Keratinocyte (primary cell): ENCODE measurements around the gene BMPER. TPM values are rescaled to one million over a fixed set of nuclear protein-coding genes. Genes with fewer than 3 reads are reported as not detected.

Experiments used
- DNase-seq: peaks from one replicate; pipeline ENCODE4 v3.0.0-alpha.2; 2011; ENCODE audit warnings: low read depth, missing footprints, low spot score
- FAIRE-seq: peaks from 2 replicates; lab custom pipeline; 2011; peaks lifted over from hg19 to GRCh38; lab: Jason Lieb, UNC
- H2AFZ ChIP-seq: 2 replicates; pipeline ENCODE4 v1.6.0; 2012; ENCODE audit warnings: low read length, control low read depth, inconsistent platforms; ENCODE audit not compliant: control insufficient read depth
- H3K27ac ChIP-seq: 2 replicates; pipeline ENCODE4 v1.5.1; 2011; ENCODE audit warnings: low read length; ENCODE audit not compliant: control insufficient read depth, insufficient read depth
- H3K27me3 ChIP-seq: 3 replicates; pipeline ENCODE4 v1.6.0; 2011; ENCODE audit warnings: low read length; ENCODE audit not compliant: control insufficient read depth, insufficient read depth; ENCODE audit errors: extremely low read depth
- H3K36me3 ChIP-seq, 2 experiments: 2 replicates in 1 of 2; 3 replicates in 1 of 2; pipeline ENCODE4 v1.5.1; 2011; ENCODE audit warnings: low read length in 2 of 2, mild to moderate bottlenecking in 1 of 2; ENCODE audit not compliant: control insufficient read depth in 2 of 2, insufficient read depth in 2 of 2; ENCODE audit errors: extremely low read depth in 1 of 2
- H3K4me1 ChIP-seq: 3 replicates; pipeline ENCODE4 v1.5.1; 2011; ENCODE audit warnings: low read length; ENCODE audit not compliant: control insufficient read depth, insufficient read depth; ENCODE audit errors: extremely low read depth
- H3K4me2 ChIP-seq: 3 replicates; pipeline ENCODE4 v1.6.0; 2011; ENCODE audit warnings: low read depth, low read length; ENCODE audit not compliant: control insufficient read depth, insufficient read depth; ENCODE audit errors: extremely low read depth
- H3K4me3 ChIP-seq, 3 experiments: fragments of 200-600 bp in 1 of 3; sonication (generic) in 1 of 3; 2 replicates in 2 of 3; 3 replicates in 1 of 3; pipeline ENCODE4 v1.5.1; 2011 to 2016; ENCODE audit warnings: low read length in 3 of 3, mild to moderate bottlenecking in 3 of 3, control low read depth in 2 of 3, inconsistent platforms in 1 of 3, low read depth in 1 of 3, mixed read lengths in 1 of 3, mixed run types in 1 of 3, moderate library complexity in 1 of 3; ENCODE audit not compliant: control insufficient read depth in 2 of 3, insufficient read depth in 2 of 3; ENCODE audit errors: extremely low read depth in 1 of 3
- H3K79me2 ChIP-seq: 2 replicates; pipeline ENCODE4 v1.6.0; 2012; ENCODE audit warnings: low read length; ENCODE audit not compliant: control insufficient read depth, insufficient read depth
- H3K9ac ChIP-seq: 3 replicates; pipeline ENCODE4 v1.6.0; 2011; ENCODE audit warnings: low read length; ENCODE audit not compliant: control insufficient read depth, insufficient read depth; ENCODE audit errors: extremely low read depth
- H3K9me1 ChIP-seq: 3 replicates; pipeline ENCODE4 v1.6.0; 2011; ENCODE audit warnings: low read length; ENCODE audit not compliant: control insufficient read depth, insufficient read depth; ENCODE audit errors: extremely low read depth
- H3K9me3 ChIP-seq: 2 replicates; pipeline ENCODE4 v1.5.1; 2012; ENCODE audit warnings: low read depth, low read length; ENCODE audit not compliant: control insufficient read depth
- H4K20me1 ChIP-seq: 3 replicates; pipeline ENCODE4 v1.6.0; 2011; ENCODE audit warnings: low read length; ENCODE audit not compliant: control insufficient read depth, insufficient read depth; ENCODE audit errors: extremely low read depth
- CTCF ChIP-seq, 3 experiments: IDR thresholded peaks in 1 of 3; conservative IDR thresholded peaks in 1 of 3; optimal IDR thresholded peaks in 1 of 3; 2 replicates in 2 of 3; 3 replicates in 1 of 3; pipeline versions ENCODE3 to v1.5.1; 2011; ENCODE audit warnings: low read length in 3 of 3, mild to moderate bottlenecking in 3 of 3, moderate library complexity in 2 of 3, control low read depth in 1 of 3, inconsistent platforms in 1 of 3; ENCODE audit not compliant: insufficient read depth in 2 of 3; ENCODE audit errors: extremely low read depth in 1 of 3
- EZH2 ChIP-seq: IDR thresholded peaks from one replicate; pipeline ENCODE4 v1.6.1; 2012; ENCODE audit warnings: inconsistent platforms, mild to moderate bottlenecking, low read length, moderate library complexity
- dilution Hi-C: fragments of 300-500 bp; cut with MboI; formaldehyde crosslinking; loops from one replicate; pipeline ENCODE4 v1.7.0; 2020; ENCODE audit warnings: low sequenced_read_pairs; ENCODE audit not compliant: extremely low pct_ligation_motif_present
- polyA plus RNA-seq, 5 experiments: library from polyadenylated mRNA; depleted of rRNA in 3 of 5; stranded (reverse) in 3 of 5; stranded (forward) in 1 of 5; unstranded in 1 of 5; fragments of >200 nt; gene quantifications; 1 replicate in 1 of 5; 2 replicates in 3 of 5; 3 replicates in 1 of 5; pipeline versions ENCODE4 v1.2.1 to v1.2.3, GENCODE V29; 2011 to 2012; ENCODE audit warnings: missing spikeins in 2 of 5, low read depth in 1 of 5, low replicate concordance in 1 of 5

Gene BMPER
- polyA plus RNA-seq, 1 donor (not counting 4 experiments of a cell fraction or from before 2014, with no cell fraction given): 0.67 TPM

GRCh38 chr7:33968591-33968990 is 63.3 kb downstream of the BMPER start:
- Histone ChIP-seq H4K20me1 (no peaks in the 10 kb centered on the region), H3K27ac (no peak overlapping the region), H3K9ac (no peak overlapping the region), H2AFZ (no peak overlapping the region), H3K4me1 (no peaks in the 10 kb centered on the region), H3K9me3 (no peaks in the 10 kb centered on the region), H3K4me2 (no peak overlapping the region), H3K36me3 (no peaks in the 10 kb centered on the region), H3K27me3 (no peaks in the 10 kb centered on the region), H3K9me1 (no peaks in the 10 kb centered on the region), H3K79me2 (no peaks in the 10 kb centered on the region), H3K4me3 (no peak overlapping the region)
- TF ChIP-seq CTCF (optimal IDR thresholded peaks at IDR 0.05 in 1 of 3, IDR thresholded peaks at IDR 0.05 in 1 of 3, conservative IDR thresholded peaks at IDR 0.05 in 1 of 3; ENCODE audit: extremely low read depth in 1 of 3, insufficient read depth in 2 of 3, low read length in 3 of 3) (no peak), EZH2 (no peak)
- no peak for FAIRE-seq
- no peak for DNase-seq
- dilution Hi-C loops: no loop called here

- no peak overlapping the region for H3K27ac ChIP-seq
- no peak overlapping the region for H3K4me2 ChIP-seq
- dilution Hi-C loops: no loop called here
- FAIRE-seq (no peak), DNase-seq (no peak)
- H4K20me1 ChIP-seq: no peaks in the 10 kb centered on the region
- no peaks in the 10 kb centered on the region for H3K9me1 ChIP-seq
- H3K4me1 ChIP-seq: no peaks in the 10 kb centered on the region
- H3K79me2 ChIP-seq: no peaks in the 10 kb centered on the region
- H3K36me3 ChIP-seq: no peaks in the 10 kb centered on the region
- H3K4me3 ChIP-seq: no peak overlapping the region
- H3K27me3 ChIP-seq: no peaks in the 10 kb centered on the region
- no peaks in the 10 kb centered on the region for H3K9me3 ChIP-seq
- H3K9ac ChIP-seq: no peak overlapping the region
- TF ChIP-seq EZH2 (no peak), CTCF (optimal IDR thresholded peaks at IDR 0.05 in 1 of 3, IDR thresholded peaks at IDR 0.05 in 1 of 3, conservative IDR thresholded peaks at IDR 0.05 in 1 of 3; ENCODE audit: extremely low read depth in 1 of 3, insufficient read depth in 2 of 3, low read length in 3 of 3) (no peak)
- no peak overlapping the region for H2AFZ ChIP-seq
Measured at GRCh38 chr7:33970536-33970935, 65.2 kb downstream of the BMPER start.
